ENCODE measurements around the gene RHOB. TPM values are rescaled to one million over a fixed set of nuclear protein-coding genes. Genes with fewer than 3 reads are reported as not detected.
"Not testable (repeated sequence)": the region's sequence is repeated elsewhere in the genome, so short reads cannot be mapped to it uniquely, and the experiment has no call there.

RHOB gene
- polyA plus RNA-seq, 1 experiment: 45.5 TPM

GRCh38 chr2:20490300-20491181 lies 43.7 kb downstream of the RHOB start:
- ChIA-PET CTCF (interaction anchor here (0.7 kb wide), 1 partner anchor 146 kb away, joined by 3 read pairs; no protein-coding TSS in a partner anchor), POLR2A (interaction anchor here (3.5 kb wide), 1 partner anchor 44 kb away, joined by 19 read pairs; the partner anchor contains the start of gene RHOB)
- no peak overlapping the region for H3K4me3 ChIP-seq (ENCODE audit: low read depth, low read length)
- DNase-seq (ENCODE audit: low read depth, low spot score): peak; percentile 39
- TF ChIP-seq, protein P1, sequence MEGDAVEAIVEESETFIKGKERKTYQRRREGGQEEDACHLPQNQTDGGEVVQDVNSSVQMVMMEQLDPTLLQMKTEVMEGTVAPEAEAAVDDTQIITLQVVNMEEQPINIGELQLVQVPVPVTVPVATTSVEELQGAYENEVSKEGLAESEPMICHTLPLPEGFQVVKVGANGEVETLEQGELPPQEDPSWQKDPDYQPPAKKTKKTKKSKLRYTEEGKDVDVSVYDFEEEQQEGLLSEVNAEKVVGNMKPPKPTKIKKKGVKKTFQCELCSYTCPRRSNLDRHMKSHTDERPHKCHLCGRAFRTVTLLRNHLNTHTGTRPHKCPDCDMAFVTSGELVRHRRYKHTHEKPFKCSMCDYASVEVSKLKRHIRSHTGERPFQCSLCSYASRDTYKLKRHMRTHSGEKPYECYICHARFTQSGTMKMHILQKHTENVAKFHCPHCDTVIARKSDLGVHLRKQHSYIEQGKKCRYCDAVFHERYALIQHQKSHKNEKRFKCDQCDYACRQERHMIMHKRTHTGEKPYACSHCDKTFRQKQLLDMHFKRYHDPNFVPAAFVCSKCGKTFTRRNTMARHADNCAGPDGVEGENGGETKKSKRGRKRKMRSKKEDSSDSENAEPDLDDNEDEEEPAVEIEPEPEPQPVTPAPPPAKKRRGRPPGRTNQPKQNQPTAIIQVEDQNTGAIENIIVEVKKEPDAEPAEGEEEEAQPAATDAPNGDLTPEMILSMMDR (IDR thresholded peaks at IDR 0.05; ENCODE audit: low read depth, low read length): no peak
- H3K9me3 ChIP-seq (ENCODE audit: control insufficient read depth, insufficient read depth, low read length): no peaks in the 10 kb centered on the region; the same call in 1 of the 2 replicates
- H3K27ac ChIP-seq (ENCODE audit: low read depth, low read length): no peak overlapping the region
- peaks cover 3% of the 10 kb centered on the region for H3K27me3 ChIP-seq (ENCODE audit: control insufficient read depth, insufficient read depth, low read length)

- no peak overlapping the region for H3K27ac ChIP-seq (ENCODE audit: low read depth, low read length)
- TF ChIP-seq, protein P1 (IDR thresholded peaks at IDR 0.05; ENCODE audit: low read depth, low read length): no peak
- CTCF ChIA-PET: interaction anchor here (1.0 kb wide), 1 partner anchor 10 kb away, joined by 3 read pairs; no protein-coding TSS in a partner anchor
Observed at GRCh38 chr2:20491739-20492531, 45.1 kb downstream of the RHOB start.

DNA sequence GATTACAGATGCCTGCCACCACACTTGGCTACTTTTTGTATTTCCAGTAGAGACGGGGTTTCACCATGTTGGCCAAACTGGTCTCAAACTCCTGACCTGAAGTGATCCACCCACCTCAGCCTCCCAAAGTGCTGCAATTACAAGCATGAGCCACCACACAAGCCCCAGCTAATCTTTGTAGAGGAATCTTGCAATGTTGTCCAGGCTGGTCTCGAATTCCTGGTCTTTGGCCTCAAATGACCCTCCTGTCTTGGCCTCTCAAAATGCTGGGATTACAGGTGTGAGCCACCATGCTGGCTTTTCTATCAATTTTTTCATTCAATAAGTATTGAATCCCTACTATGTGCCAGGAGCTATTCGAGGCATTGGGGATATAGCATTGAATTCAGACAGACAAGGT lies 46.2 kb downstream of the RHOB start:
- DNase-seq (ENCODE audit: low read depth, low spot score); H3K27ac ChIP-seq (ENCODE audit: low read depth, low read length); H3K27me3 ChIP-seq (ENCODE audit: control insufficient read depth, insufficient read depth, low read length); H3K9me3 ChIP-seq (ENCODE audit: control insufficient read depth, insufficient read depth, low read length); H3K4me3 ChIP-seq (ENCODE audit: low read depth, low read length); POLR2A ChIA-PET: not testable (repeated sequence)
- CTCF ChIA-PET: interaction anchor here (0.5 to 1.0 kb wide), 3 partner anchors 11 to 125 kb away, joined by 3 read pairs; no protein-coding TSS in a partner anchor

More at GRCh38 chr2:20491739-20492531, 45.1 kb downstream of the RHOB start:
- Histone ChIP-seq H3K9me3 (ENCODE audit: control insufficient read depth, insufficient read depth, low read length) (no peaks in the 10 kb centered on the region; the same call in 1 of the 2 replicates), H3K27me3 (ENCODE audit: control insufficient read depth, insufficient read depth, low read length) (peaks cover 2% of the 10 kb centered on the region), H3K4me3 (ENCODE audit: low read depth, low read length) (no peak overlapping the region)
- DNase-seq (ENCODE audit: low read depth, low spot score): no peak
- POLR2A ChIA-PET: interaction anchor here (0.7 kb wide), 1 partner anchor 45 kb away, joined by 4 read pairs; the partner anchor contains the start of gene RHOB

DNA sequence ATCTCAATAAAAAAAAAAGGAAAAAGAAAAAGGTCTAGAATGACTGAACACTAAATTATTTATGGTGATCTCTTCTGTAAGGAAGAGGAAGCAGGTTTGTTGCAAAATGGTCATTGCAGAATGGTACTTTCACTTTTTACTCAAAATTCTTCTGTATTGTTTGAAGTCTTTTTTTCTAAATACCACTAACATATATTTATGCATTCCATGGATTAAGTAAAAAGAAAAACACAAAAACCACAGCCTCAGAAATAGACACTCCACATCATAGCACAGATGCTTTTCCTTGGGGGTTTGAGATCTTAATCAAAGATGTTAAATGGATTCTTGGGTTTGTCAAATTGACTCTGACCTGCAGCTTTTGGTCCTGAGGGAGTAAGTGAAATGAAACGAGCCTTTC lies 47.4 kb downstream of the RHOB start:
- TF ChIP-seq, protein P1 (IDR thresholded peaks at IDR 0.05; ENCODE audit: low read depth, low read length): no peak
- Histone ChIP-seq H3K9me3 (ENCODE audit: control insufficient read depth, insufficient read depth, low read length) (no peaks in the 10 kb centered on the region; the same call in 1 of the 2 replicates), H3K27me3 (ENCODE audit: control insufficient read depth, insufficient read depth, low read length) (peaks cover 3% of the 10 kb centered on the region), H3K27ac (ENCODE audit: low read depth, low read length) (peak overlapping the region; percentile 39), H3K4me3 (ENCODE audit: low read depth, low read length) (no peak overlapping the region)
- ChIA-PET CTCF (no interaction called here), POLR2A (interaction anchor here (4.0 kb wide), 1 partner anchor 47 kb away, joined by 33 read pairs; the partner anchor contains the start of gene RHOB)
- peak; percentile 54 for DNase-seq (ENCODE audit: low read depth, low spot score)
